ENCODE results near the gene PGM1. TPM values are rescaled to one million over a fixed set of nuclear protein-coding genes. Genes with fewer than 3 reads are reported as not detected.
A peak's percentile ranks its signal among the peaks of the same experiment; 100 is the strongest.

Gene PGM1
- total RNA-seq, 4 donors from 2014 or later = 43.1 to 77.2 (median 47.4) TPM

- H3K27ac ChIP-seq = peak overlapping the region in 3 of 4 donors; percentile 30 to 77 (median 36)
- intact Hi-C loops (cut with DNase I) = loop anchor here (10.0 kb wide), 1 partner anchor 551 kb away; no protein-coding TSS in a partner anchor
- H3K9me3 ChIP-seq = no peaks in the 10 kb centered on the region
- no peak for TF ChIP-seq POLR2A (IDR thresholded peaks at IDR 0.05)
- TF ChIP-seq CTCF (IDR thresholded peaks at IDR 0.05) = no peak
- H3K27me3 ChIP-seq = no peaks in the 10 kb centered on the region
- WGBS, 2 donors = 52 to 91% methylated on average over 2 of the region's 2 CpGs
- no peak for DNase-seq
- peaks cover 0 to 48% (median 9%) of the 10 kb centered on the region in 3 donors for H3K4me1 ChIP-seq
- no peak overlapping the region for H3K4me3 ChIP-seq
- H3K36me3 ChIP-seq = no peaks in the 10 kb centered on the region
These were observed 100.8 kb downstream of the PGM1 start for GRCh38 chr1:63693944-63694571.

- Histone ChIP-seq H3K9me3 (no peaks in the 10 kb centered on the region), H3K27ac (peak overlapping the region; percentile 31 to 81 (median 74)), H3K4me1 (peaks cover 0 to 47% (median 9%) of the 10 kb centered on the region in 3 donors), H3K27me3 (no peaks in the 10 kb centered on the region), H3K4me3 (no peak overlapping the region), H3K36me3 (no peaks in the 10 kb centered on the region)
- no peak for DNase-seq
- intact Hi-C loops (cut with DNase I) = loop anchor here (10.0 kb wide), 1 partner anchor 547 kb away; no protein-coding TSS in a partner anchor
- WGBS, 2 donors = 70 to 80% methylated on average over 13 of the region's 13 CpGs
- TF ChIP-seq POLR2A (IDR thresholded peaks at IDR 0.05) (no peak), CTCF (IDR thresholded peaks at IDR 0.05) (no peak)
These were observed 105.0 kb downstream of the PGM1 start for GRCh38 chr1:63698001-63698838.

- Histone ChIP-seq H3K4me3 (no peak overlapping the region), H3K9me3 (no peaks in the 10 kb centered on the region), H3K27ac (no peak overlapping the region), H3K27me3 (peaks cover 0 to 2% (median 0%) of the 10 kb centered on the region in 4 donors), H3K4me1 (peaks cover 0 to 53% (median 20%) of the 10 kb centered on the region in 3 donors), H3K36me3 (no peaks in the 10 kb centered on the region)
- TF ChIP-seq POLR2A (IDR thresholded peaks at IDR 0.05) (no peak), CTCF (IDR thresholded peaks at IDR 0.05) (no peak)
- no peak for DNase-seq
- WGBS, 2 donors = 46 to 61% methylated on average over 5 to 6 of the region's 6 CpGs
- intact Hi-C loops (cut with DNase I) = no loop called here
These were observed 108.0 kb downstream of the PGM1 start for GRCh38 chr1:63701187-63701586.

- intact Hi-C loops (cut with DNase I) = no loop called here
These were observed 110.5 kb downstream of the PGM1 start for GRCh38 chr1:63703701-63704107.

More at GRCh38 chr1:63703701-63704107, 110.5 kb downstream of the PGM1 start:
- Histone ChIP-seq H3K9me3 (no peaks in the 10 kb centered on the region), H3K27me3 (peaks cover 0 to 6% (median 0%) of the 10 kb centered on the region in 4 donors), H3K4me3 (no peak overlapping the region), H3K36me3 (no peaks in the 10 kb centered on the region), H3K27ac (no peak overlapping the region), H3K4me1 (peaks cover 0 to 50% (median 23%) of the 10 kb centered on the region in 3 donors)
- TF ChIP-seq CTCF (IDR thresholded peaks at IDR 0.05) (no peak), POLR2A (IDR thresholded peaks at IDR 0.05) (no peak)
- 78 to 84% methylated on average over 8 of the region's 8 CpGs for WGBS, 2 donors
- no peak for DNase-seq
